ENCODE data around the gene RARA. TPM values are rescaled to one million over a fixed set of nuclear protein-coding genes. Genes with fewer than 3 reads are reported as not detected.
A peak's percentile ranks its signal among the peaks of the same experiment; 100 is the strongest.

The RARA gene
- total RNA-seq, 1 donor from 2014 or later = 21.3 TPM

- DNase-seq (ENCODE audit: low spot score) (no peak), ATAC-seq (no peak)
Measured at GRCh38 chr17:40344421-40345160, 35.6 kb downstream of the RARA start.

GRCh38 chr17:40345161-40345993, 36.4 kb downstream of the RARA start:
- peak; percentile 87 for DNase-seq (ENCODE audit: low spot score)
- ATAC-seq = peak; percentile 49

- DNase-seq (ENCODE audit: low spot score) (no peak), ATAC-seq (no peak)
Measured at GRCh38 chr17:40345994-40346764, 37.2 kb downstream of the RARA start.

GRCh38 chr17:40346765-40347158, 37.8 kb downstream of the RARA start:
- ATAC-seq = no peak
- DNase-seq (ENCODE audit: low spot score) = peak; percentile 61

- no peak for ATAC-seq
- DNase-seq (ENCODE audit: low spot score) = peak; percentile 68
Measured at GRCh38 chr17:40347319-40348135, 38.5 kb downstream of the RARA start.

GRCh38 chr17:40348136-40348504, 39.1 kb downstream of the RARA start:
- DNase-seq (ENCODE audit: low spot score) (no peak), ATAC-seq (no peak)

GRCh38 chr17:40348562-40349476, 39.8 kb downstream of the RARA start:
- DNase-seq (ENCODE audit: low spot score) (peak; percentile 94), ATAC-seq (peak; percentile 49)

GRCh38 chr17:40349477-40349894, 40.5 kb downstream of the RARA start:
- no peak for ATAC-seq

GRCh38 chr17:40349895-40350688, 41.1 kb downstream of the RARA start:
- DNase-seq (ENCODE audit: low spot score) (peak; percentile 57), ATAC-seq (no peak)

More at GRCh38 chr17:40349477-40349894, 40.5 kb downstream of the RARA start:
- peak; percentile 63 for DNase-seq (ENCODE audit: low spot score)

- ATAC-seq = no peak
- no peak for DNase-seq (ENCODE audit: low spot score)
Measured at GRCh38 chr17:40350689-40351358, 41.8 kb downstream of the RARA start.

GRCh38 chr17:40351359-40352236, 42.6 kb downstream of the RARA start:
- DNase-seq (ENCODE audit: low spot score) (peak; percentile 62), ATAC-seq (peak; percentile 30)

- peak; percentile 72 for DNase-seq (ENCODE audit: low spot score)
Measured at GRCh38 chr17:40352237-40352778, 43.3 kb downstream of the RARA start.

GRCh38 chr17:40352779-40353394, 43.9 kb downstream of the RARA start:
- DNase-seq (ENCODE audit: low spot score) (peak; percentile 78), ATAC-seq (peak; percentile 42)

More at GRCh38 chr17:40352237-40352778, 43.3 kb downstream of the RARA start:
- peak; percentile 43 for ATAC-seq

GRCh38 chr17:40354221-40355122, 45.5 kb downstream of the RARA start:
- DNase-seq (ENCODE audit: low spot score) (no peak), ATAC-seq (no peak)

Measured in left lobe of liver (tissue), 2 donors.